K562 (cell line): ENCODE measurements around the gene UGP2. TPM values are rescaled to one million over a fixed set of nuclear protein-coding genes. Genes with fewer than 3 reads are reported as not detected.

ENCODE experiments used
- ATAC-seq: fragments of 200-7000 bp; cut with Tn5 transposase; 3 replicates; pipeline ENCODE4 v1.9.1; 2020; ENCODE audit warnings: moderate library complexity
- BruUV-seq: library from RNA; stranded (reverse); fragments of 400-500 nt; replicated peaks from 2 replicates; lab custom pipeline; 2021; lab: Mats Ljungman, UMichigan
- CTCF ChIA-PET: fragments of 300-600 bp; formaldehyde crosslinking; extraction: SDS; loops from one replicate; lab custom pipeline; 2021; ENCODE audit warnings: low intra/inter-chr PET ratio; lab: Yijun Ruan, JAX
- POLR2A ChIA-PET: fragments of 300-600, 350-650 bp; sonication (Branson Sonifier 250); formaldehyde crosslinking; extraction: SDS; loops from one replicate; lab custom pipeline; 2021; ENCODE audit warnings: antibody characterized with exemption, inconsistent platforms; lab: Yijun Ruan, JAX
- DNase-seq, 4 experiments: peaks; one replicate each; pipeline versions ENCODE4 v3.0.0 to v3.0.0-alpha.2; 2011 to 2018; ENCODE audit warnings: low spot score in 3 of 4, mixed read lengths in 3 of 4; ENCODE audit errors: extremely low read depth in 1 of 4
- FAIRE-seq: peaks from 2 replicates; lab custom pipeline; 2011; peaks lifted over from hg19 to GRCh38; lab: Jason Lieb, UNC
- H2AFZ ChIP-seq: 2 replicates; pipeline ENCODE4 v1.6.0; 2011; ENCODE audit warnings: low read depth, low read length, control low read depth, inconsistent platforms
- H3K27ac ChIP-seq: fragments of 200-600 bp; 3 replicates; pipeline ENCODE4 v1.8.0; 2011; ENCODE audit warnings: low read depth, mild to moderate bottlenecking, control low read depth, inconsistent platforms, low read length, moderate library complexity, mixed read lengths; ENCODE audit errors: extremely low read depth
- H3K27me3 ChIP-seq, 2 experiments: fragments of 300-600 bp in 1 of 2; 2 replicates in 1 of 2; 3 replicates in 1 of 2; pipeline versions ENCODE4 v1.6.0 to v1.8.0; 2011; ENCODE audit warnings: inconsistent platforms in 2 of 2, low read length in 2 of 2, mild to moderate bottlenecking in 1 of 2, mixed read lengths in 1 of 2, moderate library complexity in 1 of 2; ENCODE audit not compliant: control insufficient read depth in 2 of 2, insufficient read depth in 2 of 2
- H3K36me3 ChIP-seq: fragments of 300-600 bp; 3 replicates; pipeline ENCODE4 v1.8.0; 2011; ENCODE audit warnings: mild to moderate bottlenecking, low read length, inconsistent platforms; ENCODE audit not compliant: control insufficient read depth, insufficient read depth
- H3K4me1 ChIP-seq, 2 experiments: fragments of 200-600 bp in 1 of 2; replicated peaks in 1 of 2; 2 replicates in 1 of 2; 3 replicates in 1 of 2; pipeline versions ENCODE4 v1.5.1 to v1.8.0; 2011; ENCODE audit warnings: inconsistent platforms in 2 of 2, low read length in 2 of 2, mild to moderate bottlenecking in 1 of 2, mixed read lengths in 1 of 2, moderate library complexity in 1 of 2; ENCODE audit not compliant: control insufficient read depth in 2 of 2, insufficient read depth in 2 of 2
- H3K4me2 ChIP-seq: 2 replicates; pipeline ENCODE4 v1.6.1; 2011; ENCODE audit warnings: low read length, control low read depth, inconsistent platforms, mixed read lengths; ENCODE audit not compliant: insufficient read depth
- H3K4me3 ChIP-seq: fragments of 200-600 bp; sonication (generic), shearing (Covaris generic); 2 replicates; pipeline ENCODE4 v1.5.1; 2016; ENCODE audit warnings: control low read depth, inconsistent platforms
- H3K79me2 ChIP-seq: fragments of 200-600 bp; 3 replicates; pipeline ENCODE4 v1.8.0; 2011; ENCODE audit warnings: low read length, inconsistent platforms; ENCODE audit not compliant: control insufficient read depth, insufficient read depth
- H3K9ac ChIP-seq, 2 experiments: 2 replicates each; pipeline versions ENCODE4 v1.6.0 to v1.6.1; 2011; ENCODE audit warnings: low read depth in 2 of 2, low read length in 2 of 2, control low read depth in 1 of 2, inconsistent platforms in 1 of 2, mild to moderate bottlenecking in 1 of 2, mixed read lengths in 1 of 2; ENCODE audit not compliant: insufficient read depth in 1 of 2
- H3K9me1 ChIP-seq: one replicate; pipeline ENCODE4 v1.6.0; 2011; ENCODE audit warnings: inconsistent platforms, mild to moderate bottlenecking, low read length, moderate library complexity; ENCODE audit not compliant: control insufficient read depth, insufficient read depth
- H3K9me3 ChIP-seq: replicated peaks from 2 replicates; pipeline ENCODE4 v1.5.1; 2011; ENCODE audit warnings: low read depth, low read length, inconsistent platforms; ENCODE audit not compliant: control insufficient read depth, insufficient read depth
- H4K20me1 ChIP-seq: replicated peaks from 2 replicates; pipeline ENCODE4 v1.6.1; 2011; ENCODE audit warnings: low read length, inconsistent platforms, mixed read lengths; ENCODE audit not compliant: control insufficient read depth, insufficient read depth
- CREM ChIP-seq: IDR thresholded peaks from 2 replicates; pipeline ENCODE4 v1.6.1; 2014; ENCODE audit warnings: antibody characterized with exemption, low read depth
- EGR1 ChIP-seq: fragments of 450-650 bp; conservative IDR thresholded peaks from 2 replicates; pipeline ENCODE4 v1.6.1; 2017; ENCODE audit warnings: mild to moderate bottlenecking
- FOXJ2 ChIP-seq: fragments of 200-800 bp; sonication (Bioruptor generic); IDR thresholded peaks from 2 replicates; pipeline ENCODE4 v1.6.1; 2016; ENCODE audit warnings: missing genetic modification characterization, missing compliant biosample characterization
- HDAC2 ChIP-seq: fragments of 450-650 bp; IDR thresholded peaks from 2 replicates; pipeline ENCODE4 v1.6.1; 2016; ENCODE audit warnings: mild to moderate bottlenecking
- ID3 ChIP-seq, 2 experiments: fragments of 250-450 bp in 1 of 2; fragments of 450-650 bp in 1 of 2; sonication (Bioruptor Pico) in 1 of 2; IDR thresholded peaks; 2 replicates each; pipeline versions ENCODE4 v1.6.1 to v1.8.0; 2016 to 2021; ENCODE audit warnings: mild to moderate bottlenecking in 2 of 2, moderate library complexity in 2 of 2, missing compliant biosample characterization in 1 of 2, missing genetic modification characterization in 1 of 2
- KLF1 ChIP-seq: fragments of 450-650 bp; IDR thresholded peaks from 2 replicates; pipeline ENCODE4 v1.6.1; 2016; ENCODE audit warnings: missing genetic modification characterization, missing compliant biosample characterization
- KLF10 ChIP-seq: fragments of 250-450 bp; sonication (Bioruptor Pico); IDR thresholded peaks from 2 replicates; pipeline ENCODE4 v1.6.1; 2021; ENCODE audit warnings: matching md5 sums
- MED1 ChIP-seq: sonication (generic); formaldehyde crosslinking; IDR thresholded peaks from 2 replicates; pipeline ENCODE4 v1.8.1; 2023; ENCODE audit warnings: missing genetic modification reagents, borderline replicate concordance
- MEIS2 ChIP-seq: fragments of 450-650 bp; IDR thresholded peaks from 2 replicates; pipeline ENCODE4 v1.6.1; 2014; ENCODE audit warnings: mild to moderate bottlenecking; ENCODE audit not compliant: partially characterized antibody
- NR3C1 ChIP-seq: sonication (generic); formaldehyde crosslinking; IDR thresholded peaks from 2 replicates; pipeline ENCODE4 v1.8.1; 2022; ENCODE audit warnings: missing genetic modification reagents
- NUFIP1 ChIP-seq: fragments of 450-650 bp; IDR thresholded peaks from 2 replicates; pipeline ENCODE4 v1.6.1; 2018; ENCODE audit not compliant: partially characterized antibody
- SMARCC2 ChIP-seq: fragments of 450-650 bp; IDR thresholded peaks from 2 replicates; pipeline ENCODE4 v1.6.1; 2017; ENCODE audit warnings: antibody characterized with exemption, moderate library complexity, mild to moderate bottlenecking, low read depth
- ZNF449 ChIP-seq: fragments of 250-450 bp; sonication (Bioruptor Pico); IDR thresholded peaks from 2 replicates; pipeline ENCODE4 v1.8.0; 2022; ENCODE audit warnings: moderate library complexity, mild to moderate bottlenecking, inconsistent platforms
- ZNF766 ChIP-seq: fragments of 200-800 bp; sonication (Bioruptor generic); conservative IDR thresholded peaks from 2 replicates; pipeline ENCODE4 v1.6.1; 2016; ENCODE audit warnings: missing genetic modification characterization, missing compliant biosample characterization
- ZNF778 ChIP-seq: fragments of 450-650 bp; formaldehyde crosslinking; IDR thresholded peaks from 2 replicates; pipeline ENCODE4 v1.4.0; 2020; ENCODE audit warnings: mild to moderate bottlenecking, moderate library complexity
- WGBS: fragments of 100-300 bp; shearing (Covaris generic); methylation state at CpG from one replicate; pipeline ENCODE4 v1.1.6; 2016; ENCODE audit warnings: low coverage, mixed read lengths; ENCODE audit not compliant: insufficient coverage; ENCODE audit errors: missing lambda C conversion rate; 5-methylcytosine and 5-hydroxymethylcytosine counted together
- in situ Hi-C: fragments of 300-500 bp; cut with MboI; formaldehyde crosslinking; loops from 4 replicates; pipeline ENCODE4 v1.15.0; 2018; ENCODE audit warnings: inconsistent platforms, mixed read lengths
- intact Hi-C: fragments of 100-400 bp; cut with micrococcal nuclease; formaldehyde crosslinking; loops from 2 replicates; pipeline ENCODE4 v1.14.2; 2022
- polyA plus RNA-seq, 8 experiments: library from polyadenylated mRNA; depleted of rRNA in 4 of 8; stranded (reverse) in 5 of 8; unstranded in 3 of 8; fragments of >200 nt; fragmentation: Nextera tagmentation in 2 of 8; fragmentation: Illumina TruSeq in 1 of 8; extraction: Ambion mirVana in 2 of 8; extraction: Trizol in 1 of 8; gene quantifications; 2 replicates each; pipeline versions ENCODE4 v1.2.1 to v1.2.3, GENCODE V29; 2011 to 2014; ENCODE audit warnings: inconsistent platforms in 1 of 8, missing spikeins in 1 of 8
- total RNA-seq, 7 experiments: library from RNA; depleted of rRNA in 6 of 7; stranded (reverse); fragments of >200 nt in 6 of 7; fragmentation: Illumina TruSeq in 2 of 7; extraction: Trizol in 2 of 7; gene quantifications; 2 replicates each; pipeline versions ENCODE4 v1.2.1 to v1.2.3, GENCODE V29; 2011 to 2021; ENCODE audit warnings: low replicate concordance in 1 of 7
- TF ChIP-seq, protein P1 (sequence below): fragments of 250-450 bp; sonication (Bioruptor Pico); IDR thresholded peaks from 2 replicates; pipeline ENCODE4 v1.5.0; 2021
- TF ChIP-seq, protein P2 (sequence below), 2 experiments: IDR thresholded peaks; 2 replicates each; pipeline ENCODE4 v1.6.1; 2012; ENCODE audit warnings: improper control_type of control experiment in 2 of 2, low read depth in 2 of 2, low read length in 2 of 2, borderline replicate concordance in 1 of 2

Gene UGP2
- total and polyA plus RNA-seq, 9 of the 15 experiments (the other 6 are each of a cell fraction or from before 2014, with no cell fraction given): 25.2 to 69.3 (median 58.9) TPM

- ATAC-seq (peak; percentile 94), DNase-seq (peak; percentile 95 to 98 (median 95)), FAIRE-seq (peak; percentile 94)
- BruUV-seq: no TSS peak
- Histone ChIP-seq H4K20me1 (peaks cover 15% of the 10 kb centered on the region; the same call in 1 of the 2 replicates), H2AFZ (peak overlapping the region; percentile 98), H3K27me3 (no peaks in the 10 kb centered on the region), H3K4me3 (peak overlapping the region; percentile 80), H3K36me3 (no peaks in the 10 kb centered on the region; the same call in 1 of the 3 replicates), H3K9ac (peak overlapping the region; percentile 90 to 96), H3K9me3 (no peaks in the 10 kb centered on the region), H3K4me1 (peaks cover 10 to 18% of the 10 kb centered on the region in 2 experiments), H3K9me1 (no peaks in the 10 kb centered on the region), H3K27ac (peak overlapping the region; percentile 96), H3K79me2 (peaks cover 48% of the 10 kb centered on the region), H3K4me2 (peak overlapping the region; percentile 95)
- intact Hi-C loops: loop anchor here (5.0 to 10.0 kb wide), 2 partner anchors 176 to 256 kb away; partner anchors contain the start of genes MDH1, VPS54 and WDPCP
- ChIA-PET POLR2A (interaction anchor here (0.5 to 3.8 kb wide), 12 partner anchors 11 to 1890 kb away, joined by 3 to 47 read pairs (median 3); no protein-coding TSS in a partner anchor), CTCF (no interaction called here)
- WGBS: 1% methylated on average over 24 of the region's 34 CpGs
- in situ Hi-C loops: no loop called here
- no peak for TF ChIP-seq NR3C1 (CRISPR knock-in tag)
- TF ChIP-seq EGR1: peak; percentile 68
- TF ChIP-seq FOXJ2 (tag): no peak
- TF ChIP-seq NUFIP1: no peak
- no peak for TF ChIP-seq SMARCC2
- TF ChIP-seq KLF1 (tag): peak; percentile 50; the same call in 1 of the 2 replicates
- no peak for TF ChIP-seq ZNF449 (CRISPR knock-in tag)
- no peak for TF ChIP-seq ID3 (CRISPR knock-in tag; IDR thresholded peaks at IDR 0.05)
- 0 out of 2 replicates have a peak, but pooled peaks have one; percentile 3 for TF ChIP-seq ID3 (tag; IDR thresholded peaks at IDR 0.05)
- no peak for TF ChIP-seq ZNF766 (CRISPR knock-in tag)
- no peak for TF ChIP-seq MED1
- no peak for TF ChIP-seq KLF10 (CRISPR knock-in tag)
- TF ChIP-seq HDAC2: no peak
- TF ChIP-seq ZNF778: no peak
- TF ChIP-seq, protein P1, sequence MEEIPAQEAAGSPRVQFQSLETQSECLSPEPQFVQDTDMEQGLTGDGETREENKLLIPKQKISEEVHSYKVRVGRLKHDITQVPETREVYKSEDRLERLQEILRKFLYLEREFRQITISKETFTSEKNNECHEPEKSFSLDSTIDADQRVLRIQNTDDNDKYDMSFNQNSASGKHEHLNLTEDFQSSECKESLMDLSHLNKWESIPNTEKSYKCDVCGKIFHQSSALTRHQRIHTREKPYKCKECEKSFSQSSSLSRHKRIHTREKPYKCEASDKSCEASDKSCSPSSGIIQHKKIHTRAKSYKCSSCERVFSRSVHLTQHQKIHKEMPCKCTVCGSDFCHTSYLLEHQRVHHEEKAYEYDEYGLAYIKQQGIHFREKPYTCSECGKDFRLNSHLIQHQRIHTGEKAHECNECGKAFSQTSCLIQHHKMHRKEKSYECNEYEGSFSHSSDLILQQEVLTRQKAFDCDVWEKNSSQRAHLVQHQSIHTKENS (CRISPR knock-in tag): no peak
- peak; percentile 51 for TF ChIP-seq MEIS2
- TF ChIP-seq, protein P2, sequence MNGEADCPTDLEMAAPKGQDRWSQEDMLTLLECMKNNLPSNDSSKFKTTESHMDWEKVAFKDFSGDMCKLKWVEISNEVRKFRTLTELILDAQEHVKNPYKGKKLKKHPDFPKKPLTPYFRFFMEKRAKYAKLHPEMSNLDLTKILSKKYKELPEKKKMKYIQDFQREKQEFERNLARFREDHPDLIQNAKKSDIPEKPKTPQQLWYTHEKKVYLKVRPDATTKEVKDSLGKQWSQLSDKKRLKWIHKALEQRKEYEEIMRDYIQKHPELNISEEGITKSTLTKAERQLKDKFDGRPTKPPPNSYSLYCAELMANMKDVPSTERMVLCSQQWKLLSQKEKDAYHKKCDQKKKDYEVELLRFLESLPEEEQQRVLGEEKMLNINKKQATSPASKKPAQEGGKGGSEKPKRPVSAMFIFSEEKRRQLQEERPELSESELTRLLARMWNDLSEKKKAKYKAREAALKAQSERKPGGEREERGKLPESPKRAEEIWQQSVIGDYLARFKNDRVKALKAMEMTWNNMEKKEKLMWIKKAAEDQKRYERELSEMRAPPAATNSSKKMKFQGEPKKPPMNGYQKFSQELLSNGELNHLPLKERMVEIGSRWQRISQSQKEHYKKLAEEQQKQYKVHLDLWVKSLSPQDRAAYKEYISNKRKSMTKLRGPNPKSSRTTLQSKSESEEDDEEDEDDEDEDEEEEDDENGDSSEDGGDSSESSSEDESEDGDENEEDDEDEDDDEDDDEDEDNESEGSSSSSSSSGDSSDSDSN (IDR thresholded peaks at IDR 0.05; ENCODE audit: borderline replicate concordance in 1 of 2, low read depth in 2 of 2, low read length in 2 of 2): 0 out of 4 replicates have a peak, but pooled peaks of 1 of the 2 experiments have one; percentile 41
- TF ChIP-seq CREM: peak; percentile 88
Measured at GRCh38 chr2:63840785-63841253, 877 bp upstream of the UGP2 start.
